ENCODE data around the gene RUNX2.
"Not testable (repeated sequence)": the region's sequence is repeated elsewhere in the genome, so short reads cannot be mapped to it uniquely, and the experiment has no call there.

Gene RUNX2

GRCh38 chr6:45668705-45669104 lies 340.6 kb downstream of the RUNX2 start:
- peaks cover 18% of the 10 kb centered on the region for H3K4me1 ChIP-seq (ENCODE audit: control insufficient read depth, insufficient read depth, low read length)
- peaks cover 13% of the 10 kb centered on the region for H3K27me3 ChIP-seq (ENCODE audit: control insufficient read depth, insufficient read depth, low read length)
- H3K36me3 ChIP-seq (ENCODE audit: control insufficient read depth, insufficient read depth, low read length): no peaks in the 10 kb centered on the region
- no peak overlapping the region for H3K27ac ChIP-seq (ENCODE audit: low read depth, low read length)
- no peaks in the 10 kb centered on the region for H3K9me3 ChIP-seq (ENCODE audit: control insufficient read depth, insufficient read depth, low read depth, low read length)
- no peak overlapping the region for H3K9ac ChIP-seq (ENCODE audit: low read length)
- no peak overlapping the region for H3K4me3 ChIP-seq (ENCODE audit: low read depth, low read length)

- not testable (repeated sequence) for H3K9me3 ChIP-seq (ENCODE audit: control insufficient read depth, insufficient read depth, low read depth, low read length); H3K36me3 ChIP-seq (ENCODE audit: control insufficient read depth, insufficient read depth, low read length); H3K4me1 ChIP-seq (ENCODE audit: control insufficient read depth, insufficient read depth, low read length); H3K27me3 ChIP-seq (ENCODE audit: control insufficient read depth, insufficient read depth, low read length); H3K27ac ChIP-seq (ENCODE audit: low read depth, low read length); H3K9ac ChIP-seq (ENCODE audit: low read length); H3K4me3 ChIP-seq (ENCODE audit: low read depth, low read length)
Measured at GRCh38 chr6:45673167-45673566, 345.0 kb downstream of the RUNX2 start.

- H3K27me3 ChIP-seq (ENCODE audit: control insufficient read depth, insufficient read depth, low read length); H3K9ac ChIP-seq (ENCODE audit: low read length); H3K36me3 ChIP-seq (ENCODE audit: control insufficient read depth, insufficient read depth, low read length); H3K9me3 ChIP-seq (ENCODE audit: control insufficient read depth, insufficient read depth, low read depth, low read length); H3K27ac ChIP-seq (ENCODE audit: low read depth, low read length); H3K4me1 ChIP-seq (ENCODE audit: control insufficient read depth, insufficient read depth, low read length): not testable (repeated sequence)
- peak overlapping the region; percentile 53 for H3K4me3 ChIP-seq (ENCODE audit: low read depth, low read length)
Measured at GRCh38 chr6:45675166-45675565, 347.0 kb downstream of the RUNX2 start.

- H3K4me3 ChIP-seq (ENCODE audit: low read depth, low read length): no peak overlapping the region
- no peaks in the 10 kb centered on the region for H3K4me1 ChIP-seq (ENCODE audit: control insufficient read depth, insufficient read depth, low read length)
- peaks cover 9% of the 10 kb centered on the region; the same call in 1 of the 2 replicates for H3K9me3 ChIP-seq (ENCODE audit: control insufficient read depth, insufficient read depth, low read depth, low read length)
- H3K36me3 ChIP-seq (ENCODE audit: control insufficient read depth, insufficient read depth, low read length): no peaks in the 10 kb centered on the region
- no peak overlapping the region for H3K27ac ChIP-seq (ENCODE audit: low read depth, low read length)
- H3K27me3 ChIP-seq (ENCODE audit: control insufficient read depth, insufficient read depth, low read length): no peaks in the 10 kb centered on the region
- no peak overlapping the region for H3K9ac ChIP-seq (ENCODE audit: low read length)
Measured at GRCh38 chr6:45675634-45676033, 347.5 kb downstream of the RUNX2 start.

GRCh38 chr6:45676380-45676779 lies 348.2 kb downstream of the RUNX2 start:
- H3K4me3 ChIP-seq (ENCODE audit: low read depth, low read length): no peak overlapping the region
- no peaks in the 10 kb centered on the region for H3K4me1 ChIP-seq (ENCODE audit: control insufficient read depth, insufficient read depth, low read length)
- H3K27ac ChIP-seq (ENCODE audit: low read depth, low read length): no peak overlapping the region
- H3K9ac ChIP-seq (ENCODE audit: low read length): no peak overlapping the region
- peaks cover 11% of the 10 kb centered on the region; the same call in 1 of the 2 replicates for H3K9me3 ChIP-seq (ENCODE audit: control insufficient read depth, insufficient read depth, low read depth, low read length)
- H3K27me3 ChIP-seq (ENCODE audit: control insufficient read depth, insufficient read depth, low read length): no peaks in the 10 kb centered on the region
- no peaks in the 10 kb centered on the region for H3K36me3 ChIP-seq (ENCODE audit: control insufficient read depth, insufficient read depth, low read length)

GRCh38 chr6:45677381-45678284 lies 349.5 kb downstream of the RUNX2 start:
- H3K36me3 ChIP-seq (ENCODE audit: control insufficient read depth, insufficient read depth, low read length): no peaks in the 10 kb centered on the region
- peaks cover 18% of the 10 kb centered on the region for H3K9me3 ChIP-seq (ENCODE audit: control insufficient read depth, insufficient read depth, low read depth, low read length)
- H3K4me3 ChIP-seq (ENCODE audit: low read depth, low read length): no peak overlapping the region
- no peaks in the 10 kb centered on the region for H3K27me3 ChIP-seq (ENCODE audit: control insufficient read depth, insufficient read depth, low read length)
- no peak overlapping the region for H3K9ac ChIP-seq (ENCODE audit: low read length)
- no peaks in the 10 kb centered on the region for H3K4me1 ChIP-seq (ENCODE audit: control insufficient read depth, insufficient read depth, low read length)
- no peak overlapping the region for H3K27ac ChIP-seq (ENCODE audit: low read depth, low read length)

GRCh38 chr6:45678285-45678607 lies 350.1 kb downstream of the RUNX2 start:
- Histone ChIP-seq H3K9ac (ENCODE audit: low read length) (no peak overlapping the region), H3K36me3 (ENCODE audit: control insufficient read depth, insufficient read depth, low read length) (no peaks in the 10 kb centered on the region), H3K9me3 (ENCODE audit: control insufficient read depth, insufficient read depth, low read depth, low read length) (peaks cover 18% of the 10 kb centered on the region), H3K4me1 (ENCODE audit: control insufficient read depth, insufficient read depth, low read length) (no peaks in the 10 kb centered on the region), H3K27me3 (ENCODE audit: control insufficient read depth, insufficient read depth, low read length) (no peaks in the 10 kb centered on the region), H3K4me3 (ENCODE audit: low read depth, low read length) (no peak overlapping the region), H3K27ac (ENCODE audit: low read depth, low read length) (no peak overlapping the region)

GRCh38 chr6:45679163-45679562 lies 351.0 kb downstream of the RUNX2 start:
- Histone ChIP-seq H3K9ac (ENCODE audit: low read length) (no peak overlapping the region), H3K4me1 (ENCODE audit: control insufficient read depth, insufficient read depth, low read length) (no peaks in the 10 kb centered on the region)

GRCh38 chr6:45679631-45680030 lies 351.5 kb downstream of the RUNX2 start:
- Histone ChIP-seq H3K27me3 (ENCODE audit: control insufficient read depth, insufficient read depth, low read length) (no peaks in the 10 kb centered on the region), H3K9ac (ENCODE audit: low read length) (no peak overlapping the region), H3K9me3 (ENCODE audit: control insufficient read depth, insufficient read depth, low read depth, low read length) (peaks cover 18% of the 10 kb centered on the region), H3K27ac (ENCODE audit: low read depth, low read length) (no peak overlapping the region), H3K4me3 (ENCODE audit: low read depth, low read length) (no peak overlapping the region), H3K36me3 (ENCODE audit: control insufficient read depth, insufficient read depth, low read length) (no peaks in the 10 kb centered on the region), H3K4me1 (ENCODE audit: control insufficient read depth, insufficient read depth, low read length) (no peaks in the 10 kb centered on the region)

More at GRCh38 chr6:45679163-45679562, 351.0 kb downstream of the RUNX2 start:
- Histone ChIP-seq H3K36me3 (ENCODE audit: control insufficient read depth, insufficient read depth, low read length) (no peaks in the 10 kb centered on the region), H3K27me3 (ENCODE audit: control insufficient read depth, insufficient read depth, low read length) (no peaks in the 10 kb centered on the region), H3K27ac (ENCODE audit: low read depth, low read length) (no peak overlapping the region), H3K4me3 (ENCODE audit: low read depth, low read length) (no peak overlapping the region), H3K9me3 (ENCODE audit: control insufficient read depth, insufficient read depth, low read depth, low read length) (peaks cover 18% of the 10 kb centered on the region)

- no peaks in the 10 kb centered on the region for H3K27me3 ChIP-seq (ENCODE audit: control insufficient read depth, insufficient read depth, low read length)
- no peak overlapping the region for H3K4me3 ChIP-seq (ENCODE audit: low read depth, low read length)
- peaks cover 18% of the 10 kb centered on the region for H3K9me3 ChIP-seq (ENCODE audit: control insufficient read depth, insufficient read depth, low read depth, low read length)
- no peak overlapping the region for H3K27ac ChIP-seq (ENCODE audit: low read depth, low read length)
- no peaks in the 10 kb centered on the region for H3K36me3 ChIP-seq (ENCODE audit: control insufficient read depth, insufficient read depth, low read length)
- no peak overlapping the region for H3K9ac ChIP-seq (ENCODE audit: low read length)
- no peaks in the 10 kb centered on the region for H3K4me1 ChIP-seq (ENCODE audit: control insufficient read depth, insufficient read depth, low read length)
Measured at GRCh38 chr6:45681860-45682511, 353.9 kb downstream of the RUNX2 start.

GRCh38 chr6:45684476-45684875 lies 356.3 kb downstream of the RUNX2 start:
- no peak overlapping the region for H3K9ac ChIP-seq (ENCODE audit: low read length)
- no peak overlapping the region for H3K4me3 ChIP-seq (ENCODE audit: low read depth, low read length)
- H3K36me3 ChIP-seq (ENCODE audit: control insufficient read depth, insufficient read depth, low read length): no peaks in the 10 kb centered on the region
- H3K9me3 ChIP-seq (ENCODE audit: control insufficient read depth, insufficient read depth, low read depth, low read length): peaks cover 16% of the 10 kb centered on the region
- H3K27ac ChIP-seq (ENCODE audit: low read depth, low read length): no peak overlapping the region
- H3K27me3 ChIP-seq (ENCODE audit: control insufficient read depth, insufficient read depth, low read length): no peaks in the 10 kb centered on the region
- H3K4me1 ChIP-seq (ENCODE audit: control insufficient read depth, insufficient read depth, low read length): no peaks in the 10 kb centered on the region

All from HUES6 (cell line).